SK-N-SH (cell line): ENCODE measurements around the gene TTC28.

ENCODE experiments used
- CHD2 ChIP-seq: fragments of 150-350 bp; IDR thresholded peaks from 2 replicates; pipeline ENCODE4 v1.6.1; 2018; ENCODE audit warnings: low read length; ENCODE audit not compliant: partially characterized antibody
- EP300 ChIP-seq, 2 experiments: IDR thresholded peaks; 2 replicates each; pipeline versions ENCODE4 v1.4.0 to v1.6.1; 2012; ENCODE audit warnings: borderline replicate concordance in 1 of 2, low read depth in 1 of 2, low read length in 1 of 2
- EZH2phosphoT487 ChIP-seq: fragments of 200-600 bp; sonication (generic); IDR thresholded peaks from 2 replicates; pipeline ENCODE4 v1.6.1; 2017; ENCODE audit warnings: low read depth, mixed run types, mild to moderate bottlenecking, antibody characterized with exemption, moderate library complexity, borderline replicate concordance
- NRF1 ChIP-seq: IDR thresholded peaks from 2 replicates; pipeline ENCODE4 v1.6.1; 2012; ENCODE audit warnings: low read depth, mild to moderate bottlenecking, low read length
- POLR2AphosphoS5 ChIP-seq: IDR thresholded peaks from 2 replicates; pipeline ENCODE4 v1.6.1; 2012; ENCODE audit warnings: low read depth, low read length
- RCOR1 ChIP-seq: fragments of 150-350 bp; IDR thresholded peaks from 2 replicates; pipeline ENCODE4 v1.6.1; 2017; ENCODE audit warnings: antibody characterized with exemption, low read length
- REST ChIP-seq: IDR thresholded peaks from 2 replicates; pipeline ENCODE4 v1.6.1; 2012; ENCODE audit warnings: mild to moderate bottlenecking, low read depth, low read length, moderate library complexity
- TAF1 ChIP-seq: IDR thresholded peaks from 2 replicates; pipeline ENCODE4 v1.6.1; 2012; ENCODE audit warnings: low read depth, mild to moderate bottlenecking, low read length, moderate library complexity, borderline replicate concordance
- TCF12 ChIP-seq: IDR thresholded peaks from 2 replicates; pipeline ENCODE4 v1.4.0; 2012
- YY1 ChIP-seq: IDR thresholded peaks from 2 replicates; pipeline ENCODE4 v1.4.0; 2012; ENCODE audit warnings: low read depth, mild to moderate bottlenecking
- TF ChIP-seq, protein P1 (sequence below): fragments of 200-600 bp; sonication (generic); IDR thresholded peaks from 2 replicates; pipeline ENCODE4 v1.6.1; 2017; ENCODE audit warnings: antibody characterized with exemption, mild to moderate bottlenecking, moderate library complexity

DNA sequence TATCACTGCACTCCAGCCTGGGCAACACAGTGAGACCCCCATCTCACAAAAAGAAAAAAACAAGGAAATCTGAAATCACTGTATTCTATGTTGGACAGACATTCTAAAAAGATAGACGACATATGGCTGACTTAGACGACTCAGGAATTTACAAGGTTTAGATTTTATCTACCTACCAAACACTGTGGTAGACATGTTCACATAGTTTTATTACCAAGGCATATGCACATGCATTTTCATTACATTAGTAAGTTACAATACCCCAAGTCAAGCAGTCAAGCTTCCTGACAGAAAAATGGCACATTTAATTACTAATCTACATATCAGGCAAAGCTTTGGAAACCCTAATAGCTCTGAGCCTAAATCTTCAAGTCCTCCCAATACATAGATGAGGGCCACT, 262.2 kb downstream of the TTC28 start:
- TF ChIP-seq, protein P1, sequence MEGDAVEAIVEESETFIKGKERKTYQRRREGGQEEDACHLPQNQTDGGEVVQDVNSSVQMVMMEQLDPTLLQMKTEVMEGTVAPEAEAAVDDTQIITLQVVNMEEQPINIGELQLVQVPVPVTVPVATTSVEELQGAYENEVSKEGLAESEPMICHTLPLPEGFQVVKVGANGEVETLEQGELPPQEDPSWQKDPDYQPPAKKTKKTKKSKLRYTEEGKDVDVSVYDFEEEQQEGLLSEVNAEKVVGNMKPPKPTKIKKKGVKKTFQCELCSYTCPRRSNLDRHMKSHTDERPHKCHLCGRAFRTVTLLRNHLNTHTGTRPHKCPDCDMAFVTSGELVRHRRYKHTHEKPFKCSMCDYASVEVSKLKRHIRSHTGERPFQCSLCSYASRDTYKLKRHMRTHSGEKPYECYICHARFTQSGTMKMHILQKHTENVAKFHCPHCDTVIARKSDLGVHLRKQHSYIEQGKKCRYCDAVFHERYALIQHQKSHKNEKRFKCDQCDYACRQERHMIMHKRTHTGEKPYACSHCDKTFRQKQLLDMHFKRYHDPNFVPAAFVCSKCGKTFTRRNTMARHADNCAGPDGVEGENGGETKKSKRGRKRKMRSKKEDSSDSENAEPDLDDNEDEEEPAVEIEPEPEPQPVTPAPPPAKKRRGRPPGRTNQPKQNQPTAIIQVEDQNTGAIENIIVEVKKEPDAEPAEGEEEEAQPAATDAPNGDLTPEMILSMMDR: no peak
- TF ChIP-seq TCF12: no peak
- no peak for TF ChIP-seq EZH2phosphoT487
- TF ChIP-seq POLR2AphosphoS5: no peak
- no peak for TF ChIP-seq NRF1
- TF ChIP-seq CHD2: no peak
- no peak for TF ChIP-seq EP300 (IDR thresholded peaks at IDR 0.05; ENCODE audit: borderline replicate concordance in 1 of 2, low read depth in 1 of 2, low read length in 1 of 2)
- no peak for TF ChIP-seq YY1
- no peak for TF ChIP-seq TAF1
- TF ChIP-seq REST: no peak
- no peak for TF ChIP-seq RCOR1
